ENCODE data around the gene WASL. TPM values are rescaled to one million over a fixed set of nuclear protein-coding genes. Genes with fewer than 3 reads are reported as not detected.
A peak's percentile ranks its signal among the peaks of the same experiment; 100 is the strongest.
"Not testable (repeated sequence)": the region's sequence is repeated elsewhere in the genome, so short reads cannot be mapped to it uniquely, and the experiment has no call there.

The WASL gene
- total RNA-seq, 1 experiment from 2014 or later: 34.4 TPM

DNA sequence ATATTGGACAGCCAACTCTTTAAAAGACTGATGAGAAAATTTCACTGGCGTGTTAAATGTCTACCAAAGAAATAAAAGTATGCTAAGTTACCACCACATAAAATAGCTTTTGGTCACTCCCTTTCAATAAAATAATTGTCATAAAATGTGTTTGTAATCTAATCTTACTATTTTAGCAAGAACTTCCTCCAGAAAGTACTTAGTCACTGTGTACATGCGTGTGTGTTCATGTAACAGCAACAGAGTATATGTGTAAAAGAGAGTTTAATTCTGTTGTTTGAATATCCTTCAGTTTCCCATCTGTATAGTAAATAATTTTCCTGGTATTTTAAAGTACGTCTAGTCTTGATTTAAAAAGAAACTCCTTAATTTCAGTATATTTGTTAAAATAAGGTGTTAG lies 35.0 kb upstream of the WASL start (continued):
- TF ChIP-seq E2F4 (CRISPR knock-in tag; IDR thresholded peaks at IDR 0.05; ENCODE audit: borderline replicate concordance, low read depth) (no peak), ZNF416 (CRISPR knock-in tag; IDR thresholded peaks at IDR 0.05) (no peak), ZNF396 (CRISPR knock-in tag; IDR thresholded peaks at IDR 0.05; ENCODE audit: borderline replicate concordance) (no peak), MYBL2 (CRISPR knock-in tag; IDR thresholded peaks at IDR 0.05) (no peak)

- ATAC-seq (no peak), DNase-seq (ENCODE audit: low spot score) (no peak)
- H3K36me3 Mint-ChIP-seq: no peaks in the 10 kb centered on the region
- peak overlapping the region; percentile 61; the same call in 1 of the 2 replicates for H3K27ac Mint-ChIP-seq
- ChIA-PET CTCF (interaction anchor here (0.6 kb wide), 1 partner anchor 81 kb away, joined by 3 read pairs; no protein-coding TSS in a partner anchor), POLR2A (interaction anchor here (1.0 kb wide), 1 partner anchor 33 kb away, joined by 4 read pairs; the partner anchor contains the start of gene WASL)
- H3K27me3 Mint-ChIP-seq (ENCODE audit: low read depth): no peaks in the 10 kb centered on the region
- TF ChIP-seq ZNF423 (CRISPR knock-in tag; IDR thresholded peaks at IDR 0.05): no peak
- no peak overlapping the region for H3K4me3 Mint-ChIP-seq
- H3K4me1 Mint-ChIP-seq: peaks cover 41% of the 10 kb centered on the region
- no peaks in the 10 kb centered on the region for H3K9me3 Mint-ChIP-seq
Measured at GRCh38 chr7:123782071-123782798, 33.4 kb upstream of the WASL start.

GRCh38 chr7:123780472-123780871 lies 31.7 kb upstream of the WASL start:
- Mint-ChIP-seq H3K4me1 (peaks cover 40% of the 10 kb centered on the region), H3K27ac (peak overlapping the region; percentile 71), H3K4me3 (peak overlapping the region; percentile 27; the same call in 1 of the 2 replicates)
- DNase-seq (ENCODE audit: low spot score); H3K9me3 Mint-ChIP-seq; H3K27me3 Mint-ChIP-seq (ENCODE audit: low read depth); POLR2A ChIA-PET; ATAC-seq; H3K36me3 Mint-ChIP-seq: not testable (repeated sequence)
- CTCF ChIA-PET: interaction anchor here (1.1 kb wide), 1 partner anchor 31 kb away, joined by 3 read pairs; no protein-coding TSS in a partner anchor

- Mint-ChIP-seq H3K4me1 (peaks cover 32% of the 10 kb centered on the region), H3K36me3 (no peaks in the 10 kb centered on the region), H3K27ac (peak overlapping the region; percentile 6; the same call in 1 of the 2 replicates), H3K4me3 (no peak overlapping the region), H3K9me3 (no peaks in the 10 kb centered on the region), H3K27me3 (ENCODE audit: low read depth) (no peaks in the 10 kb centered on the region; the same call in 1 of the 2 replicates)
- no peak for ATAC-seq
- TF ChIP-seq KAT7 (CRISPR knock-in tag; IDR thresholded peaks at IDR 0.05; ENCODE audit: borderline replicate concordance) (no peak), ZBTB43 (CRISPR knock-in tag; IDR thresholded peaks at IDR 0.05) (no peak)
- TF ChIP-seq, protein P1, sequence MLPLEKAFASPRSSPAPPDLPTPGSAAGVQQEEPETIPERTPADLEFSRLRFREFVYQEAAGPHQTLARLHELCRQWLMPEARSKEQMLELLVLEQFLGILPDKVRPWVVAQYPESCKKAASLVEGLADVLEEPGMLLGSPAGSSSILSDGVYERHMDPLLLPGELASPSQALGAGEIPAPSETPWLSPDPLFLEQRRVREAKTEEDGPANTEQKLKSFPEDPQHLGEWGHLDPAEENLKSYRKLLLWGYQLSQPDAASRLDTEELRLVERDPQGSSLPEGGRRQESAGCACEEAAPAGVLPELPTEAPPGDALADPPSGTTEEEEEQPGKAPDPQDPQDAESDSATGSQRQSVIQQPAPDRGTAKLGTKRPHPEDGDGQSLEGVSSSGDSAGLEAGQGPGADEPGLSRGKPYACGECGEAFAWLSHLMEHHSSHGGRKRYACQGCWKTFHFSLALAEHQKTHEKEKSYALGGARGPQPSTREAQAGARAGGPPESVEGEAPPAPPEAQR (CRISPR knock-in tag; IDR thresholded peaks at IDR 0.05): no peak
- ChIA-PET CTCF (interaction anchor here (1.0 to 2.4 kb wide), 2 partner anchors 25 to 138 kb away, joined by 3 to 6 read pairs; partner anchors contain the start of gene WASL), POLR2A (no interaction called here)
- no peak for DNase-seq (ENCODE audit: low spot score)
Measured at GRCh38 chr7:123774496-123774895, 25.7 kb upstream of the WASL start.

DNA sequence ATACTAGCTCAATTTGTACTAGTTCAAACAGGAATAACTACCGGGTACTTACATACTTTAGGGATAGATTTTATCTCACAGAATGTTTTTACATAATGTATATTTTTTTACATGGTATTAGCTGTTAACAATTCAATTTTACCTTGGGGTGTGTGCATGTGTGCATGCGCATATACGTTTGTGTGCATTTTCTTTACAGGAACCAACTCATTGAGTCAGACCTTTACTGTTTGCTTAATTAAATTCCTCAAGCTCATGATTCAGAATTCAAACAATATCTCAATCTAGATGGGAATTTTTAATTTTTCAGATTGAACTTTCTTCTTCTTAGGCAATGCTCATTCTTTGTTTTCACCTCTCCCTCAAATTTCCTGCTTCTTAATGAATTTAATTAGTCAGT lies 24.7 kb upstream of the WASL start:
- Mint-ChIP-seq H3K27ac (no peak overlapping the region), H3K27me3 (ENCODE audit: low read depth) (no peaks in the 10 kb centered on the region; the same call in 1 of the 2 replicates), H3K4me3 (no peak overlapping the region), H3K4me1 (peaks cover 28% of the 10 kb centered on the region), H3K36me3 (no peaks in the 10 kb centered on the region), H3K9me3 (no peaks in the 10 kb centered on the region)
- ATAC-seq: no peak
- CTCF ChIA-PET: interaction anchor here (1.4 to 2.4 kb wide), 3 partner anchors 24 to 99 kb away, joined by 3 to 7 read pairs (median 6); partner anchors contain the start of gene WASL
- POLR2A ChIA-PET: no interaction called here
- no peak for DNase-seq (ENCODE audit: low spot score)
- TF ChIP-seq, protein P2, sequence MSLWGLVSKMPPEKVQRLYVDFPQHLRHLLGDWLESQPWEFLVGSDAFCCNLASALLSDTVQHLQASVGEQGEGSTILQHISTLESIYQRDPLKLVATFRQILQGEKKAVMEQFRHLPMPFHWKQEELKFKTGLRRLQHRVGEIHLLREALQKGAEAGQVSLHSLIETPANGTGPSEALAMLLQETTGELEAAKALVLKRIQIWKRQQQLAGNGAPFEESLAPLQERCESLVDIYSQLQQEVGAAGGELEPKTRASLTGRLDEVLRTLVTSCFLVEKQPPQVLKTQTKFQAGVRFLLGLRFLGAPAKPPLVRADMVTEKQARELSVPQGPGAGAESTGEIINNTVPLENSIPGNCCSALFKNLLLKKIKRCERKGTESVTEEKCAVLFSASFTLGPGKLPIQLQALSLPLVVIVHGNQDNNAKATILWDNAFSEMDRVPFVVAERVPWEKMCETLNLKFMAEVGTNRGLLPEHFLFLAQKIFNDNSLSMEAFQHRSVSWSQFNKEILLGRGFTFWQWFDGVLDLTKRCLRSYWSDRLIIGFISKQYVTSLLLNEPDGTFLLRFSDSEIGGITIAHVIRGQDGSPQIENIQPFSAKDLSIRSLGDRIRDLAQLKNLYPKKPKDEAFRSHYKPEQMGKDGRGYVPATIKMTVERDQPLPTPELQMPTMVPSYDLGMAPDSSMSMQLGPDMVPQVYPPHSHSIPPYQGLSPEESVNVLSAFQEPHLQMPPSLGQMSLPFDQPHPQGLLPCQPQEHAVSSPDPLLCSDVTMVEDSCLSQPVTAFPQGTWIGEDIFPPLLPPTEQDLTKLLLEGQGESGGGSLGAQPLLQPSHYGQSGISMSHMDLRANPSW (CRISPR knock-in tag; conservative IDR thresholded peaks at IDR 0.05; ENCODE audit: low read depth): no peak
- TF ChIP-seq JAZF1 (CRISPR knock-in tag; IDR thresholded peaks at IDR 0.05) (no peak), ATF2 (CRISPR knock-in tag; IDR thresholded peaks at IDR 0.05; ENCODE audit: borderline replicate concordance, low read depth) (no peak), CREM (CRISPR knock-in tag; IDR thresholded peaks at IDR 0.05) (no peak), IRF2 (CRISPR knock-in tag; IDR thresholded peaks at IDR 0.05; ENCODE audit: borderline replicate concordance, low read depth) (no peak), ZNF138 (CRISPR knock-in tag; conservative IDR thresholded peaks at IDR 0.05) (no peak), CREB1 (CRISPR knock-in tag; IDR thresholded peaks at IDR 0.05) (no peak)
- TF ChIP-seq, protein P3, sequence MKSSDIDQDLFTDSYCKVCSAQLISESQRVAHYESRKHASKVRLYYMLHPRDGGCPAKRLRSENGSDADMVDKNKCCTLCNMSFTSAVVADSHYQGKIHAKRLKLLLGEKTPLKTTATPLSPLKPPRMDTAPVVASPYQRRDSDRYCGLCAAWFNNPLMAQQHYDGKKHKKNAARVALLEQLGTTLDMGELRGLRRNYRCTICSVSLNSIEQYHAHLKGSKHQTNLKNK (CRISPR knock-in tag; IDR thresholded peaks at IDR 0.05): no peak
